KOPT-K1 (cell line): Measurements from ENCODE around the gene FGF22.

Experiments used
- H3K27ac ChIP-seq: fragments of 200-600 bp; sonication (generic); 2 replicates; pipeline ENCODE4 v1.5.1; 2016; ENCODE audit warnings: antibody characterized with exemption, mild to moderate bottlenecking, low read depth, low read length; ENCODE audit not compliant: poor library complexity, severe bottlenecking
- H3K36me3 ChIP-seq: fragments of 200-600 bp; sonication (generic); 2 replicates; pipeline ENCODE4 v1.5.1; 2017; ENCODE audit warnings: antibody characterized with exemption, mild to moderate bottlenecking, low read length, moderate library complexity; ENCODE audit not compliant: insufficient read depth
- H3K9me3 ChIP-seq: fragments of 200-600 bp; sonication (generic); 2 replicates; pipeline ENCODE4 v1.5.1; 2017; ENCODE audit warnings: antibody characterized with exemption, low read length, mild to moderate bottlenecking; ENCODE audit not compliant: insufficient read depth, poor library complexity, severe bottlenecking

The FGF22 gene

DNA sequence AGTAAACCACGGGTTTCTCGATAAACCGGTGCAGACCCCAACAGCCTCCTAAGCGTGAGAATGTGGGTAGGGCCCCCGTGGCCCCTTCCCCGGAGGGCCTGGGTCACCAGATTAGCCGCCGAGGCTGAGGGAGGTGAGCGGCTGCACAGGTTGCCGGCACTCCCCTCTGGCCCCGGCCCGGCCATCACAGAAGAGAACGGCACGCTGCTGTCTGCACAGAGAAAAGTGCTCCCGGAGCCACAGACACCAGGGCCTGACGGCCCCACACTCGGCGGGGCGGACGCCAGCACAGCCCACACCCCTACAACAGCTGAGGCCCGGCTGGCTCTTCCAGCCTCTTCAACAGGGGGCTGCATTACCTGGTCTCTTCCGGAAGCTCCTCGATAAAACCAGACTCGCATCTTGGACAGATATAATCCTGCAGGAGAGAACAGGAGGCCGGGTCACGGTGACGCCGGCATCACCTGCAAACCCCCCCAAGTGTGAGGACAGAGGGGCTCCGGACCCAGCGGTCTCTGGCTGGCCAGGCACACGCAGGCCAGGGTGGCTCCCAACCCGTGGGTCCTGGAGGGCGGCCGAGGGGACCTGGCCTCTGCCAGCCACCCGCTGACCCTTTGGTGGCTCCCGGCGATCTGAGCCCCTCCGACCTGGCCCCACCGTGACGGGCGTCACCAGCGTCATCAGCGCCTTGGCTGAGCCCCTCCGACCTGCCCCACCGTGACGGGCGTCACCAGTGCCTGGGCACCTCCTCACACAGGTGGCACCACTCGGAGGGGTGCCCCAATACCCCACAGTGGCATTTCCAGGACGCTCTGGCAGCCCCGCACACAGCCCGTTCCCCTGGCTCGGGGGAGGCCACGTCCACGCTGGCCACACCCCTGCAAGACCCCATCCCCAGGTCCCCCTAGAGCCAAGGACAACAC, 13.0 kb downstream of the FGF22 start:
- no peaks in the 10 kb centered on the region for H3K9me3 ChIP-seq
- no peak overlapping the region for H3K27ac ChIP-seq
- peaks cover 98% of the 10 kb centered on the region for H3K36me3 ChIP-seq

DNA sequence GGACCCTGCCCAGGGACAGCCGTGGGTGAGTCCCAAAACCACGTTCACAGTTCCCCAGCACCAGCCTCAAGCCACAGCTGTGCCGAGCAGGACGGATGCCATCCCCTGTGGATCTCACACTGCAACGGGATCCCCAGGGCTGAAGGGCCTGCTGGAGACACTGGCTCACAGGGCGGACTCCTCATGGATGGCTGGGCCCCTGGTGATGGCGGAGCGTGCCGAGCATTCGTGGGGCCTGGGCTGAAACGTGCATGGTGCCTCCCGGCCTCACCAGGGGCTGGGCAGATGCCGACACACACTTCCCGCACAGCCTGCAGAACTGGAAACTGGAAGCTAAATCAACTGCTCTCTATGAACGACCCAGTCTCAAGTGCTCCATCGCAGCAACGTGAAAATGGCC, 13.7 kb downstream of the FGF22 start:
- peaks cover 98% of the 10 kb centered on the region for H3K36me3 ChIP-seq

DNA sequence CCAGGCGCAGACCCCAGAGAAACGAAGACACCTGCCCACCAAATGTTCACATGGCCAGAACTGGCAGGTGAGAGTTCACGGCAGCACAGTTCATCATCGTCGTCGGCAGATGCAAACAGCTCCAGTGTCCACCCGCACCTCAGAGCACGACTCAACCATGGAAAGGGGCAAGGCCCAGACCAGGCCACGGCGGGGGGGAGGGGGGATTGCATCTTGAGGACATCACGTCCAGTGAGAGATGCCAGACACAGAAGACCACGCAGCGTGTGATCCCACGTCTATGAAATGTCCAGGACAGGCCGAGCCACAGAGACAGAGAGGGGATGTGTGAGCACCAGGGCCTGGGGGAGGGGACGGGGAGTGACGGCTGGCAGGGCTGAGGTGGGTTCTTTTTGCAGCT, 16.0 kb downstream of the FGF22 start:
- no peak overlapping the region for H3K27ac ChIP-seq
- no peaks in the 10 kb centered on the region for H3K9me3 ChIP-seq
- peaks cover 92% of the 10 kb centered on the region for H3K36me3 ChIP-seq

More for the DNA sequence above, 13.7 kb downstream of the FGF22 start:
- no peaks in the 10 kb centered on the region for H3K9me3 ChIP-seq
- no peak overlapping the region for H3K27ac ChIP-seq

DNA sequence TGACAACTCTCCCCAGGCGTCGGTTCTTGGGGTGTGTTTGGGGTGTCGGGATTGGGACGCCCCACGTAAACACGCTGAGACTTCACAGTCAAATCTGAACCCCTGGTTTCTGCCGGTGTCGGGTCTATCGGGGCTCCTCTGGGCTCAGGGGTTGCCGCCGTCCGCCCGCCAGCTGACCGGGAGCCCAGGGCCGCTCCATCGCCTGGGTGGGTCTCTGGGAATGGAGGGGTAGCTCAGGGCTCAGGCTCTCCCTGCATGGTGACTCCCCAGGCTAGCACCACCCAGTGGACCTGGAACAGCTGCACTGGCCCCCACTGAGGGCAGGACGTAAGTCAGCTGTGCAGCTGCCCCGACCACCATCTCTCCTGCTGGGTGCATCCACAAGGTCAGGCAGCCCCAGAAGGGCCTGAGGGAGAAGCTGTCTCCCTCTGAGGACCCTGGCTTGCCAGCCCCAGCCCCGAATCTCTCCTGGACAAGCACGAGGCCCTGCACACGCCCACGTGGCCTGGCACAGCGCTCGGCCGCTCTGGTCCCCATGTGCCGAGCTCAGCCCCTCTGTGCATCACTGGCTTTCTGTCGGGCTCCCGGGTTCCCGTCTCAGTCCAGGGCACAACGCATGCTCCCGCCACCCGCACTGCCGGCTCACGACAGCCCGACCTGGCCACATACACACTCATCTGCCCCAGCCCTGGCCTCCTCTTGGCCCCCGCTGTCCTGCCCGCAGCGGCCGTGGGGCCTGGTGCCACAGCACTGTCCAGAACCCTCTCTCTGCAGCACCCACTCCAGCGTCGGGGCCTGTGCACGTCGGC, 17.3 kb downstream of the FGF22 start:
- Histone ChIP-seq H3K9me3 (no peaks in the 10 kb centered on the region), H3K36me3 (peaks cover 79% of the 10 kb centered on the region), H3K27ac (no peak overlapping the region)

DNA sequence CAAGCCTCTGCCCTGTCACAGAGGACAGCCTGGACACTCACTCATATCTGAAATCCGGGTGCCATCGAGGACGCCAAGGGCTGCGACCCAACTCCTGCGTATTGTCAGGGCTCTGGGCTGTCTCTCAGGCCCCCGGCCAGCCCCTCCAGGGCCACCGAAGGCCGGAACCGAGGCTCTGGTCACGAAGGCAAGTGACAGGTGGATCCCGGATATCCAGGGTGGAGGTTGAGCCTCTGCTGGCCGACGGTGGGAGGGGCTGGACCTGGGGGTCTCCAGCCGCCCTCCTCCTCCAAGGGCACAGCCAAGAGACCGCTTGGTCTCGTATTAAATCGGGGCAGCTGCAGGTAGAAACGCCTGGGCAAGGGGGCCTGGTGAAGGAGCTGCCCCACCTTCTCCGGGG, 17.9 kb downstream of the FGF22 start:
- Histone ChIP-seq H3K36me3 (peaks cover 73% of the 10 kb centered on the region), H3K27ac (no peak overlapping the region), H3K9me3 (no peaks in the 10 kb centered on the region)

DNA sequence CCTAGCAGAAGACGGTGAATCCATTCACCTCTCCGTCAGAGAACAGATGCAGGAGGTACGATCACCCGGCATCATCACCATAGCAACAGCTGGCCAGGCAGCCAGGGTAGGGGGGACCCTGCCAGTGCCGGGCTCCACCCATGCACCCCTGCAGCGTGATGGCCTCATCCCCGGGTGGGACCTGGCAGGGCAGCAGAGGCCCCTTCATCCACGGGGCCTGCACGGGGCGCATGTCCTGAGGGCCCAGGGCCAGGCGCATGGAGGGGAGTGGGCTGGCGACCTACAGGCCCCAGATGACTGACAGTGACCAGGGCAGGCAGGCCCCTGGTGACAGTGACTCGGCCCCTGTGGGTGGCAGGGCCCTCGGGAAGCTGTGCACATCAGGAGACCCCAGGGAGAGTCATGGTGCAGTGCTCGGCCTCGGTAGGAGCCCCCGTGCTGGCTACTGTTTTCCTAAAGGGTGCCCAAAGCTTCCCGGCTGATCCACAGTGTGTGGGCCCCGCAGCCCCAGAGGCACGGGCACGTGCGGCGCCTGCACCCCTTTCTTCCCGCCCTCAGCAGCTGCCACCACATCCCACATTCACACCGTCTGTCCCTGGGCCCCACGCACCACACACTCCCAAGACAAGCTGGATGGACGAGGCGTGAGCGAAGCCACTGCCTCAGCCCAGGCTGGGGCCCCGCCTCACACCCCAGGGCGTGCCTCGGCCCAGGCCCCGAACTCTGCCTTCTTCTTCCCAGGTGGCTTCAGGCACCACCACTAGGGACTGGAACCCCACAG, 18.6 kb downstream of the FGF22 start:
- no peak overlapping the region for H3K27ac ChIP-seq
- H3K9me3 ChIP-seq: no peaks in the 10 kb centered on the region
- H3K36me3 ChIP-seq: peaks cover 66% of the 10 kb centered on the region

DNA sequence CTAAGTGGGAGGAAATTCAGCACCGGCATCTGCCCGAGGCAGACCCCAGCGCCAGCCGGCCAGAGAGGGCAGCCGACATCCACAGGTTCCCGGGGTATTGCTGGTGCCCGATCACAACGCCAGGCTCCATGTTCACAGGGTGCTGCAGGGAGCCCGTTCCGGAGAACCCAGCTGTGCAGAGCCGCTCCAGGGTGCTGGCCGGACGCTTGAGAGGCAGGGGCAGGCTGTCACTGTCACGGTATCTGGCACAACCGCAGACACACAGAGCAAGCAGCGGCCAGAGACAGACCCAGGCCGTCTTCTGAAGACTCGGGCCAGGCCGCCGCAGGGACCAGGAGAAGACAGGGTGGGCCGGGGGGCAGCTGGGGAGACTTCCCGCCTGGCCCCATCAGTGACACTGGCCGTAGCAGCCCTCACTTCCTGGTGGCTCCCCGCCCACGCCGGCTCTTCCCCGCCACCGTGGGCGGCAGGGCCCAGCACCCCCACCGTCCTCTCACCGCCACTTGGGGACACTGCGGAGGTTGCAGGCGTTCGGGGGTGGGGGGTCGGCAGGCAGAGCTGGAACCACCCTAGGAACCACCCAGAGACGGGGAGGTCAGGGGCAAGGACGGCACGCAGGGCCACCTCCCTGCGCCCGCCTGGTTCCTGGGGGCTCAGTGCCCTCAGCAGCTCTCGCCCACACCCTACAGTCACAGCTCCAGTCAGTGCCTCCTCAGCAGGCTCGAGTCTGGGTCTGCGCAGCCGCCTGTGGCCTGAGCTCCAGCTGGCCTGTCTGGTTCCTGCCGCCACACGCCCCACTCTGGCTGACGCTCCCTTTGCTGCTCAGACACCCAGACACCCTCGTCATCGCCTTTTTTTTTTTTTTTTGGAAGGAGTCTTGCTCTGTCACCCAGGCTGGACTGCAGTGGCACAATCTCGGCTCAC, 19.5 kb downstream of the FGF22 start:
- H3K36me3 ChIP-seq: peaks cover 57% of the 10 kb centered on the region
- no peaks in the 10 kb centered on the region for H3K9me3 ChIP-seq
- H3K27ac ChIP-seq: peak overlapping the region; percentile 95

DNA sequence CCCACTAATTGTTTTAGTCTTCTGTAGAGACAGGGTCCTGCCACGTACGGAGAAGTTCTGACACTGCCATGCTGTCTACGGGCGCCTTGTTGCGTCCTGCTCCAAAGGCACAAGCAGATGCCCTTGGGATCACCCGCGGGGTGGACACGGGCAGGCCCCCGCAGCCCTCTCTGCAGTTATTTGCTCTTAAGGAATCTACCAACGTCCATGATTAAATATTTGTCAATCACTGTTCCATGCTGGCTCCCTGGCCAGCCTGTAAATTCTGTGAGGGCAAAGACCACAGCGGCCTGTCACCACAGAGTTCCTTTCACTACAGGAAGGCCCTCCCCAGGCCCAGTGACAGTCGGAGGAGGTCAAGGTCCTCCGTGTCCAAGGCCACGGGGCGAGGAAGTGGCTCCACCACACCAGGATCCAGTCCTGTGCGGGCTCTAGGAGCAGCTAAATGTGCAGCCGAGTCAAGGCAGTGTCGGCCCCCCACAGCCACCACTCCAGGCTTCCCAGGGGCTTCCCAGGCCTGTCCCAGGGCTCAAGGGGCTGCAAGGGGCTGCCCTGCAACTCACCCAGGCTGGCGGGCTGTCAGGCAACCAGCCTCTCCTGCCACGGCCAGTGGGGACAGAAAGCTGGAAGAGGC, 21.2 kb downstream of the FGF22 start:
- Histone ChIP-seq H3K9me3 (no peaks in the 10 kb centered on the region), H3K27ac (peak overlapping the region; percentile 95), H3K36me3 (peaks cover 40% of the 10 kb centered on the region)

DNA sequence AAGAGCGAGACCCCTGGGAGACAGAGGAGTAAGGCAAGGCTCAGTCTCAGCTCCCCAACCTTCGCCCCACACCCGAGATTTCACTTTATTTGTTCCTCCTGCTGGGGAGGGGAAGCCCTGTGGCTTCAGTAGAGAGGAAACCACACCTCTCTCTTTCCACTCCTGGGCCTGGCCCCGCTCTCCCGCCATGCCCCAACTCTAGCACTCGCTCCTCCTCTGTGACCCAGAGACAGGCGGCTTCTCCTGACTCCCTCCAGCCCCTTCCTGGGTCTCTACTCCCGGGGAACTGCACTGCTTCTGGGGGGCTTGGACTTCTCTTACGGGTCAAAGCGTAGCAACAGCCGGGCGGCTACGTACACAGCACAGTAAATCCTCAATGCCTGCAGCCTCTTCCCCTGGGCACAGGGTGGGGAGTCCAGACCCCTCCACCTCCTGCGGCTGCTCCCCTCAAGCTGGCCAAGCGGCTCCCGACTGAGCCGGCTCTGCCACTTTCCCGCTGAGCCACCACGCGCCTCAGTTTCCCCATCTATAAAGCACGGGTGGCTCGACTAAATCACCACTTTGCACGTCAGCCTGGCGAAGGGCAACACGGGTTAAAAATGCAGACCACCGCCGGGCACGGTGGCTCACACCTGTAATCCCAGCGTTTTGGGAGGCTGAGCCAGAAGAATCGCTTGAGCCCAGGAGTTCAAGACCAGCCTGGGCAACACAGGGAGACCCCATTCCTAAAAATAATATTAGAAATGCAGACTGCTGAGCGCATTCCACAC, 21.9 kb downstream of the FGF22 start:
- Histone ChIP-seq H3K9me3 (no peaks in the 10 kb centered on the region), H3K27ac (peak overlapping the region; percentile 95), H3K36me3 (peaks cover 34% of the 10 kb centered on the region)

DNA sequence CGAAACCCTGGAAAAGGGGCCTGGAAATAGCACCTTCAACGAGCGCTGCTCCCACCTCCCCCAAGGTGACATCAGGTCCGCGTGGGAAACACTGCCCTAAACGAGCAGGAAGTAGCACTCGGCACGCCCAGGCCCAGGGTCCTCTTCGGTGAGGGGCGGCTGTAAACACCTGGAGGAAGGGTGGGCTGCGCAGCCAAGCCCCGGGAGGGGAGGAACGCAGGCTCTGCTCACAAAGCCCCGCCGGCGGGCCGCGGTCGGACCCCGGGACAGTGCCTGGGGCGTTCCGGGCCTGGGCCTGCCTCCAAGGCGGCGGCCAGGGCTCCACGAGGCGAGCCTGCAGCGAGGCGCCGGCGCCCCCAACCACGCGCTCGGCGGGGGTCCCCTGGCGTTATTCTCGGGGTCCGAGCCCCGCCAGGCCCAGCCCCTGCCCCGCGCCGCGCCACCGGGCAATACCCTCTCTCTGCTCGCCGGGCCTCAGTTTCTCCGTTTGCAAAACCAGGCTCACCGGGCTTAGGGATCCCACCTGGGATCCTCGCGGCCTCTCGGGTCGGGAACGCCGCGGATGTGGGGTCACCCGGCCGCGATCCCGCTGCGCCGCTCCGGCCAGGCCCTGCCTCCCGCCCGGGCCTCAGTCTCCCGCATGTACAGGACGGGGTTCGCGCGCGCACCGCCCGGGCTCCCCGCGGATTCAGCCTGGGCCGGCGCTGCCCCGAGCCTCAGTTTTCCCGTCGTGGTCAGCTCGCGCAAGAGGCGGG, 22.7 kb downstream of the FGF22 start:
- peaks cover under 1% of the 10 kb centered on the region for H3K9me3 ChIP-seq
- H3K27ac ChIP-seq: peak overlapping the region; percentile 95
- peaks cover 27% of the 10 kb centered on the region for H3K36me3 ChIP-seq

DNA sequence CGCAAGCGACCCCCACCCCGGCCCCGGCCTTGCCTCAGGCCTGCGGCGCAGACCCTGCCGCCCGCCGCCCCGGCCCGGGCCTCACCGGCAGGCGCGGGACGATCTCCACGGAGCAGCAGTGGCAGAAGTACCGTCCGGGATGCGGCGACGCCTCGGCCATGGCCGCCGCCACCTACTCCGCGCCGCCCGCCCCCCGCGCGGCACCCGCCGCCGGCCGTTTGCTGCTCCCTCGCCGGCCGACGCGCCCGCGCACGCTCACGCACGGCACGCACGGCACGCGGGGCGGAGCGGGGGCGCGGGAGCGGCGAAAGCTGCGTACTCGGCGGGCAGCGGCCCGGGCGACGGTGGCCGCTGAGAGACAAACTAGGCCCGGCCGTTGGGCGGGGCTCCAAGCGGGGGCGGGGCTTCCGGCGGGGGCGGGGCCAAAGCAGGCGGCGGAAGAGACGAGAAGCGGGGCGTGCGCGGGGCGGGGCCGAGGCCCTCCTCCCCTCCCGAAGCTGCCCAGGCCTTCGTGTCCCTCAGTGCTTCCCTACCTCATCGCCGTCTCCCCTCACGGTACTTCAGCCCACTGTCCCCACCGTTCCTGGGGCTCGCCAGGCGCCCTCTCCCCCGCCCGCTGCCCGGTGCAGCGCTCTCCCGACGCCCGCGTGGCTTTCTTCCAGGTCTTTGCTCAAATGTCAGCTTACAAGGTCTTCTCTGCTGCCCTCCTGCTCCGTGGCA, 23.4 kb downstream of the FGF22 start, which contains the start of gene RNF126:
Gene RNF126, minus strand, starts transcription at position 253 of the 720 bp plus-strand sequence. Its CDS starts 93 bp downstream, at position 160.
- Histone ChIP-seq H3K36me3 (peaks cover 19% of the 10 kb centered on the region), H3K9me3 (peaks cover 5% of the 10 kb centered on the region), H3K27ac (peak within 1 kb of the TSS; percentile 95)

DNA sequence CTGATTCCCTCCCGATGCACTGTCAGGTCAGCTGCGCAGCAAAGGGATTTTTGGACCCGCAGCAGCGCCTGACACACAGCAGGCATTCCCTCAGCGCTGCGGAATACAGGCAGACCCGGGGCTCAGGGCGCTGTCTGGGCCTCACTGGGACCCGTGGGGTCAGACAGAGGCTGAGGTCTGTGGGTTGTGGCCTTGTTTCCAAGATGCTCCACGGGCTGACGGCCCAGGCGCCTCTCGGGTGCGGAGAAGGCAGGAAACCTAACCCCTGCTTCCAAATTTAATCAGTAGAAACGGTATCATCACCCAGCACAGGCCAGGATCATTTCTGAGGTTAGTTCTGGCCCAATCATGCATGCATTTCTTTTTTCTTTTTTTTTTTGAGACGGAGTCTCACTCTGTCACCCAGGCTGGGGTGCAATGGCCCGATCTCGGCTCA, 24.0 kb downstream of the FGF22 start:
- Histone ChIP-seq H3K27ac (peak overlapping the region; percentile 69), H3K36me3 (peaks cover 13% of the 10 kb centered on the region), H3K9me3 (peaks cover 5% of the 10 kb centered on the region)
